ES-I3 (cell line): ENCODE data around the gene NR6A1.

Source experiments
- H3K36me3 ChIP-seq: 2 replicates; pipeline ENCODE4 v1.6.1; 2013; ENCODE audit warnings: mild to moderate bottlenecking, low read length, control low read depth, moderate library complexity; ENCODE audit not compliant: insufficient read depth
- H3K4me1 ChIP-seq: 2 replicates; pipeline ENCODE4 v1.6.1; 2013; ENCODE audit warnings: mild to moderate bottlenecking, control low read depth, low read length; ENCODE audit not compliant: insufficient read depth
- H3K9ac ChIP-seq: 2 replicates; pipeline ENCODE4 v1.6.1; 2013; ENCODE audit warnings: low read depth, mild to moderate bottlenecking, low read length, moderate library complexity
- H3K9me3 ChIP-seq: 2 replicates; pipeline ENCODE4 v1.6.1; 2013; ENCODE audit warnings: mild to moderate bottlenecking, low read length, moderate library complexity; ENCODE audit not compliant: control insufficient read depth, insufficient read depth

NR6A1 gene

GRCh38 chr9:124721109-124721906 is 49.8 kb downstream of the NR6A1 start:
- peaks cover 8% of the 10 kb centered on the region for H3K4me1 ChIP-seq
- no peaks in the 10 kb centered on the region for H3K36me3 ChIP-seq
- no peak overlapping the region for H3K9ac ChIP-seq
- no peaks in the 10 kb centered on the region for H3K9me3 ChIP-seq

GRCh38 chr9:124720429-124721108 is 50.5 kb downstream of the NR6A1 start:
- H3K4me1 ChIP-seq, result peaks cover 8% of the 10 kb centered on the region

GRCh38 chr9:124718928-124719327 is 52.2 kb downstream of the NR6A1 start:
- peaks cover 8% of the 10 kb centered on the region for H3K4me1 ChIP-seq
- H3K9ac ChIP-seq, result no peak overlapping the region
- H3K36me3 ChIP-seq, result no peaks in the 10 kb centered on the region
- no peaks in the 10 kb centered on the region for H3K9me3 ChIP-seq

More at GRCh38 chr9:124720429-124721108, 50.5 kb downstream of the NR6A1 start:
- no peaks in the 10 kb centered on the region for H3K9me3 ChIP-seq
- no peaks in the 10 kb centered on the region for H3K36me3 ChIP-seq
- no peak overlapping the region for H3K9ac ChIP-seq

GRCh38 chr9:124717597-124717996 is 53.5 kb downstream of the NR6A1 start:
- Histone ChIP-seq H3K36me3 (no peaks in the 10 kb centered on the region), H3K9ac (no peak overlapping the region), H3K9me3 (no peaks in the 10 kb centered on the region), H3K4me1 (peaks cover 8% of the 10 kb centered on the region)

GRCh38 chr9:124716808-124717207 is 54.3 kb downstream of the NR6A1 start:
- no peaks in the 10 kb centered on the region for H3K9me3 ChIP-seq
- H3K4me1 ChIP-seq, result peaks cover 8% of the 10 kb centered on the region
- H3K9ac ChIP-seq, result no peak overlapping the region
- no peaks in the 10 kb centered on the region for H3K36me3 ChIP-seq

GRCh38 chr9:124710766-124711165 is 60.3 kb downstream of the NR6A1 start:
- no peak overlapping the region for H3K9ac ChIP-seq
- H3K36me3 ChIP-seq, result no peaks in the 10 kb centered on the region
- peaks cover 9% of the 10 kb centered on the region for H3K4me1 ChIP-seq
- H3K9me3 ChIP-seq, result no peaks in the 10 kb centered on the region

- peaks cover 9% of the 10 kb centered on the region for H3K4me1 ChIP-seq
- H3K9me3 ChIP-seq, result no peaks in the 10 kb centered on the region
- no peak overlapping the region for H3K9ac ChIP-seq
- no peaks in the 10 kb centered on the region for H3K36me3 ChIP-seq
These were observed 61.8 kb downstream of the NR6A1 start for GRCh38 chr9:124709292-124709690.

GRCh38 chr9:124708633-124709291 is 62.3 kb downstream of the NR6A1 start:
- no peak overlapping the region for H3K9ac ChIP-seq

GRCh38 chr9:124708074-124708473 is 63.0 kb downstream of the NR6A1 start:
- H3K36me3 ChIP-seq, result no peaks in the 10 kb centered on the region
- no peak overlapping the region for H3K9ac ChIP-seq
- peaks cover 9% of the 10 kb centered on the region for H3K4me1 ChIP-seq
- H3K9me3 ChIP-seq, result no peaks in the 10 kb centered on the region

More at GRCh38 chr9:124708633-124709291, 62.3 kb downstream of the NR6A1 start:
- peaks cover 9% of the 10 kb centered on the region for H3K4me1 ChIP-seq
- no peaks in the 10 kb centered on the region for H3K36me3 ChIP-seq
- H3K9me3 ChIP-seq, result no peaks in the 10 kb centered on the region

GRCh38 chr9:124707666-124708065 is 63.4 kb downstream of the NR6A1 start:
- no peaks in the 10 kb centered on the region for H3K36me3 ChIP-seq
- H3K4me1 ChIP-seq, result peaks cover 9% of the 10 kb centered on the region
- H3K9ac ChIP-seq, result no peak overlapping the region
- no peaks in the 10 kb centered on the region for H3K9me3 ChIP-seq

- H3K9ac ChIP-seq, result no peak overlapping the region
- no peaks in the 10 kb centered on the region for H3K36me3 ChIP-seq
- H3K4me1 ChIP-seq, result peaks cover 9% of the 10 kb centered on the region
- H3K9me3 ChIP-seq, result no peaks in the 10 kb centered on the region
These were observed 64.4 kb downstream of the NR6A1 start for GRCh38 chr9:124706685-124707084.

- Histone ChIP-seq H3K36me3 (no peaks in the 10 kb centered on the region), H3K9me3 (no peaks in the 10 kb centered on the region), H3K4me1 (peaks cover 26% of the 10 kb centered on the region), H3K9ac (no peak overlapping the region)
These were observed 71.5 kb downstream of the NR6A1 start for GRCh38 chr9:124699575-124699974.

- H3K4me1 ChIP-seq, result peaks cover 33% of the 10 kb centered on the region
- no peak overlapping the region for H3K9ac ChIP-seq
These were observed 72.8 kb downstream of the NR6A1 start for GRCh38 chr9:124698265-124698664.

GRCh38 chr9:124697326-124698200 is 73.5 kb downstream of the NR6A1 start:
- Histone ChIP-seq H3K4me1 (peaks cover 34% of the 10 kb centered on the region), H3K9ac (no peak overlapping the region), H3K36me3 (no peaks in the 10 kb centered on the region), H3K9me3 (no peaks in the 10 kb centered on the region)

More at GRCh38 chr9:124698265-124698664, 72.8 kb downstream of the NR6A1 start:
- Histone ChIP-seq H3K9me3 (no peaks in the 10 kb centered on the region), H3K36me3 (no peaks in the 10 kb centered on the region)
